GF-D8 (cell line): ENCODE measurements around the gene EPHA2.
"Not testable (repeated sequence)": the region's sequence is repeated elsewhere in the genome, so short reads cannot be mapped to it uniquely, and the experiment has no call there.

Experiments
- DNase-seq: peaks from one replicate; lab custom pipeline; 2025; lab: John Stamatoyannopoulos, UW

The EPHA2 gene

GRCh38 chr1:16119504-16119903 is 36.4 kb downstream of the EPHA2 start:
- DNase-seq, result no peak

GRCh38 chr1:16118706-16119105 is 37.2 kb downstream of the EPHA2 start:
- no peak for DNase-seq

GRCh38 chr1:16117936-16118335 is 37.9 kb downstream of the EPHA2 start:
- DNase-seq, result no peak

- DNase-seq, result no peak
These were observed 38.5 kb downstream of the EPHA2 start for GRCh38 chr1:16117369-16117768.

GRCh38 chr1:16116625-16117024 is 39.2 kb downstream of the EPHA2 start:
- DNase-seq, result no peak

- no peak for DNase-seq
These were observed 39.9 kb downstream of the EPHA2 start for GRCh38 chr1:16116002-16116401.

GRCh38 chr1:16115468-16115983 is 40.3 kb downstream of the EPHA2 start:
- no peak for DNase-seq

- DNase-seq, result no peak
These were observed 41.1 kb downstream of the EPHA2 start for GRCh38 chr1:16114527-16115467.

GRCh38 chr1:16112596-16113555 is 43.0 kb downstream of the EPHA2 start:
- no peak for DNase-seq

GRCh38 chr1:16111771-16112595 is 43.9 kb downstream of the EPHA2 start:
- no peak for DNase-seq

- DNase-seq, result no peak
These were observed 45.0 kb downstream of the EPHA2 start for GRCh38 chr1:16110884-16111283.

- no peak for DNase-seq
These were observed 45.4 kb downstream of the EPHA2 start for GRCh38 chr1:16110456-16110855.

GRCh38 chr1:16109571-16109970 is 46.3 kb downstream of the EPHA2 start:
- no peak for DNase-seq

GRCh38 chr1:16107039-16107438 is 48.8 kb downstream of the EPHA2 start:
- not testable (repeated sequence) for DNase-seq

- no peak for DNase-seq
These were observed 54.2 kb downstream of the EPHA2 start for GRCh38 chr1:16101623-16102022.

- no peak for DNase-seq
These were observed 56.5 kb downstream of the EPHA2 start for GRCh38 chr1:16099412-16099811.

- DNase-seq, result no peak
These were observed 60.4 kb downstream of the EPHA2 start for GRCh38 chr1:16095447-16095846.

- no peak for DNase-seq
These were observed 61.3 kb downstream of the EPHA2 start for GRCh38 chr1:16094453-16095158.

GRCh38 chr1:16093611-16094010 is 62.3 kb downstream of the EPHA2 start:
- no peak for DNase-seq

- no peak for DNase-seq
These were observed 62.9 kb downstream of the EPHA2 start for GRCh38 chr1:16092923-16093511.
